GM13977 (cell line): ENCODE data around the gene HVCN1.
A peak's percentile ranks its signal among the peaks of the same experiment; 100 is the strongest.

Source experiments
- DNase-seq: peaks from one replicate; pipeline ENCODE4 v3.0.0; 2012; ENCODE audit warnings: low spot score
- in situ Hi-C: fragments of 300-500 bp; cut with MboI; formaldehyde crosslinking; loops from one replicate; pipeline ENCODE4 v1.12.0; 2022; ENCODE audit warnings: low sequenced_read_pairs, low pct_unique_long_range_greater_than_20kb, mixed read lengths, inconsistent platforms; ENCODE audit not compliant: unreplicated experiment
- TF ChIP-seq, protein P1 (sequence below): IDR thresholded peaks from 2 replicates; pipeline ENCODE4 v1.5.1; 2012; ENCODE audit warnings: mild to moderate bottlenecking, control low read depth; ENCODE audit not compliant: insufficient read depth; ENCODE audit errors: extremely low read depth, missing control alignments

Gene HVCN1

DNA sequence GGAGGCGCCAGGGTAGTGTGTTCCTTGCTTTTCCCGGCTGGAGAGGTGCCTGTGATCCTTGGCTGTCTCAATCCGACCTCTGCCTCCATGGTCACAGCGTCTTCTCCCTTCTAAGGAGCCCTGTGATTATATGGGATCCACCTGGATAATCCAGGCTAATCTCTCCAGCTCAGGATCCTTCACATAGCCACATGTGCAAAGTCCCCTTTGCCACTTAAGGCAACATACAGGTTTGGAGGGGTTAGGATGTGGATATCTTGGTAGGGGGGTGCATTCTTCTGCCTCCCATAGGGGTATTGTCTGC, 1.2 kb upstream of the HVCN1 start:
- in situ Hi-C loops = no loop called here
- DNase-seq = no peak
- TF ChIP-seq, protein P1, sequence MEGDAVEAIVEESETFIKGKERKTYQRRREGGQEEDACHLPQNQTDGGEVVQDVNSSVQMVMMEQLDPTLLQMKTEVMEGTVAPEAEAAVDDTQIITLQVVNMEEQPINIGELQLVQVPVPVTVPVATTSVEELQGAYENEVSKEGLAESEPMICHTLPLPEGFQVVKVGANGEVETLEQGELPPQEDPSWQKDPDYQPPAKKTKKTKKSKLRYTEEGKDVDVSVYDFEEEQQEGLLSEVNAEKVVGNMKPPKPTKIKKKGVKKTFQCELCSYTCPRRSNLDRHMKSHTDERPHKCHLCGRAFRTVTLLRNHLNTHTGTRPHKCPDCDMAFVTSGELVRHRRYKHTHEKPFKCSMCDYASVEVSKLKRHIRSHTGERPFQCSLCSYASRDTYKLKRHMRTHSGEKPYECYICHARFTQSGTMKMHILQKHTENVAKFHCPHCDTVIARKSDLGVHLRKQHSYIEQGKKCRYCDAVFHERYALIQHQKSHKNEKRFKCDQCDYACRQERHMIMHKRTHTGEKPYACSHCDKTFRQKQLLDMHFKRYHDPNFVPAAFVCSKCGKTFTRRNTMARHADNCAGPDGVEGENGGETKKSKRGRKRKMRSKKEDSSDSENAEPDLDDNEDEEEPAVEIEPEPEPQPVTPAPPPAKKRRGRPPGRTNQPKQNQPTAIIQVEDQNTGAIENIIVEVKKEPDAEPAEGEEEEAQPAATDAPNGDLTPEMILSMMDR = no peak

GRCh38 chr12:110689281-110690126, 589 bp upstream of the HVCN1 start:
- TF ChIP-seq, protein P1 = no peak
- peak; percentile 84 for DNase-seq
- in situ Hi-C loops = no loop called here

DNA sequence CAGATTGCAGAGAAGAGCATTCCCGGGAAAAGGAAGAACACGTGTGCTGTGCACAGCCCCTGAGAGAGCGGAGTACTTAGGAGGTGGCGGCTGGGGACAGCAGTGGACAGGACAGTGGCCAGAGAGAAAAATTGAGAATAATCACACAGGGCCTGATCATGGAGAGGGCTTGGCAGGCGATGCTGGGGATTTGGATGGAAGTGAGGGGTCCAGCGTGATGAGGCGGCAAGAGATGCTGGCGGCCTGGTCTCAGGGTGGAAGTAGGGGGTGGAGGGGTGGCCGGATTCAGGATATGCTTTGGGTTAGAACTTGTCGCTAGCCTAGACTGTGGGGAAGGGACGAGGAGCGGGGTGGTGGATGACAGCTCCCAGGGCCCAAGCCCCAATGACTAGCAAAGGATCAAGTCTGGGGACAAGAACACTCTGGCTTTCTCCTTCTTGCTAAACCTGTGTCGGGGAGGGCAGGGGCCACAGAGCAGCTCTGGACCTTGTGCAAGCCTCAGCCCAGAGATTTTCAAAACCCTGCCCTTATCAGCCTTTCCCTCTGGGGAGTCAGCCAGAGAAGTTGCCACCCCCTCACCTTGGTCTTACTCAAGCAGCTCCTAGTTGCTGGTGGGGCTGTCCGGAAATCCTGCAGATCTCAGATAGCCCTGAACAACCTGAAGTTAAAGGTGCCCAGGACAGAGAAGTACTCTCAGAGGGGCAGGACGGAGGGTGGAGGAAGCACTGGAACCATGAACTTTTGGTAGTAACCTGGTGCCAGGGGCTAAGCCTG, 1.3 kb downstream of the HVCN1 start:
- in situ Hi-C loops = no loop called here
- DNase-seq = no peak
- TF ChIP-seq, protein P1 = no peak

GRCh38 chr12:110686294-110686903, 2.5 kb downstream of the HVCN1 start:
- in situ Hi-C loops = no loop called here
- TF ChIP-seq, protein P1 = no peak
- no peak for DNase-seq

GRCh38 chr12:110684312-110684836, 4.5 kb downstream of the HVCN1 start:
- DNase-seq = no peak
- in situ Hi-C loops = no loop called here
- TF ChIP-seq, protein P1 = no peak

DNA sequence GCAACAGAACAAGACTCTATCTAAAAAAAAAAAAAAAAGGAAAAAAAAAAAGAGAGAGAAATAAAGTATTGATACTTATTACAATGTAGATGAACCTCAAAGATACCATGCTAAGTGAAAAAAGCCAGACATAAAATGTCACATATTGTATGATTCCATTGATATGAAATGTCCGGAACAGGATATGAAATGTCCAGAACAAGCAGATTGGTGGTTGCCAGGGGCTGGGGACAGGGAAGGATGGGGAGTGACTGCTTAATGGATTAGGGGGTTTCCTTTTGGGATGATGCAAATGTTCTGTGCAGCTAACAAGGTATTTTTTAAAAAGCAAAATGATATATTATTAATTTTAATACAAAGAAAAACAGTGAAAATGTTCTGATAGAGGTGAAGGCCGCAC, 5.0 kb downstream of the HVCN1 start:
- TF ChIP-seq, protein P1 = no peak
- DNase-seq = no peak
- in situ Hi-C loops = no loop called here
